ENCODE results near the gene FAM184A. TPM values are rescaled to one million over a fixed set of nuclear protein-coding genes. Genes with fewer than 3 reads are reported as not detected.

Gene FAM184A
- total and polyA plus RNA-seq, 2 of the 8 experiments (the other 6 are each of a cell fraction or from before 2014, with no cell fraction given): 6.3 to 11.3 TPM

DNA sequence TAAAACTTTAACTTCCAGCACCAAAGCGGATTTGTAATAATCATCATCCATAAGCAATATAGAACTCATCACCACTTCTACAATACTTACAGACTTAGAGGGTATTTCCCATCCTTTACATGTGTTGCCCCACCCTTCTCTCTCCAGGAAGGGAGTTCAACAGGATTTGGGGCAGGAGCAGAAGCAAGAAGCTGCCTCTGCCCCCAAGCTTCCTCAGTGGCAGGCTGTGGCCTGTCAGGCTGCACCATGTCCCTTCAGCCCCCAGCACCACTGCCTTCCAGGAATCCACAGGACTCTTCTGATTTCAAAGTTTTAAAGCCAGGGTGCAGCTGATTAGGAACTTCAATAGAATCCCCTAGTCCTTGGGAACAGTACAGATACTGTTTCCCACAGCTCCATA lies 106.8 kb downstream of the FAM184A start (continued):
- TF ChIP-seq ZNF274 (IDR thresholded peaks at IDR 0.05; ENCODE audit: borderline replicate concordance, extremely low read depth, low read length): no peak
- no peak for TF ChIP-seq TBP (IDR thresholded peaks at IDR 0.05; ENCODE audit: low read depth, low read length)
- no peak for TF ChIP-seq POLR2AphosphoS5 (IDR thresholded peaks at IDR 0.05; ENCODE audit: low read depth, low read length)
- no peak for TF ChIP-seq SRF (IDR thresholded peaks at IDR 0.05; ENCODE audit: low read depth, low read length)
- no peak for TF ChIP-seq BRCA1 (IDR thresholded peaks at IDR 0.05; ENCODE audit: low read depth, low read length)
- no peak for TF ChIP-seq POLR2A (IDR thresholded peaks at IDR 0.05; ENCODE audit: control extremely low read depth in 1 of 2, low read depth in 2 of 2, low read length in 2 of 2)
- TF ChIP-seq KDM1A (IDR thresholded peaks at IDR 0.05; ENCODE audit: borderline replicate concordance, low read length): no peak
- no peak for TF ChIP-seq EP300 (IDR thresholded peaks at IDR 0.05; ENCODE audit: borderline replicate concordance in 1 of 2, low read depth in 2 of 2, low read length in 2 of 2)
- no peak for TF ChIP-seq GABPA (IDR thresholded peaks at IDR 0.05; ENCODE audit: borderline replicate concordance, insufficient read depth, low read length)
